ENCODE results near the gene SAMD8.

GRCh38 chr10:75117995-75118394 lies 6.5 kb downstream of the SAMD8 start:
- TF ChIP-seq CTCF (IDR thresholded peaks at IDR 0.05; ENCODE audit: extremely low read depth in 1 of 2, insufficient read depth in 1 of 2, low read depth in 1 of 2, low read length in 2 of 2), result no peak
- no peak for TF ChIP-seq EZH2 (IDR thresholded peaks at IDR 0.05; ENCODE audit: borderline replicate concordance, low read depth, low read length, severe bottlenecking)
- TF ChIP-seq POLR2A (IDR thresholded peaks at IDR 0.05; ENCODE audit: low read depth, low read length), result no peak
- TF ChIP-seq POLR2AphosphoS5 (IDR thresholded peaks at IDR 0.05; ENCODE audit: insufficient read depth, low read depth, low read length), result no peak
- TF ChIP-seq JUN (IDR thresholded peaks at IDR 0.05; ENCODE audit: borderline replicate concordance, insufficient read depth, insufficient read length, low read depth), result no peak
- TF ChIP-seq GATA2 (IDR thresholded peaks at IDR 0.05; ENCODE audit: insufficient read depth, insufficient read length, low read depth, low read length), result no peak
